ENCODE measurements around the gene AK9. TPM values are rescaled to one million over a fixed set of nuclear protein-coding genes. Genes with fewer than 3 reads are reported as not detected.

AK9 gene
- total and polyA plus RNA-seq, 4 donors = 1.1 to 5.3 (median 3.8) TPM

- no peak for TF ChIP-seq ZBTB33 (IDR thresholded peaks at IDR 0.05)
Measured at GRCh38 chr6:109671733-109672132, 19.3 kb downstream of the AK9 start (continued).

- peaks cover 0 to 9% (median 1%) of the 10 kb centered on the region in 4 donors for H3K36me3 ChIP-seq (ENCODE audit: control insufficient read depth in 4 of 4, insufficient read depth in 3 of 4, low read depth in 1 of 4, low read length in 3 of 4)
- H3K9me3 ChIP-seq (ENCODE audit: control insufficient read depth in 4 of 4, low read length in 3 of 4) = no peaks in the 10 kb centered on the region
- no peak overlapping the region for H3K4me3 ChIP-seq (ENCODE audit: low read depth in 1 of 3, low read length in 3 of 3)
- no peak for TF ChIP-seq HNF4G (IDR thresholded peaks at IDR 0.05)
- TF ChIP-seq RAD21 (IDR thresholded peaks at IDR 0.05) = no peak
- TF ChIP-seq NR2F2 (IDR thresholded peaks at IDR 0.05) = no peak
- TF ChIP-seq CTCF (IDR thresholded peaks at IDR 0.05; ENCODE audit: low read depth, low read length, missing input control) = no peak
- TF ChIP-seq MAX (IDR thresholded peaks at IDR 0.05) = no peak
- TF ChIP-seq JUND (IDR thresholded peaks at IDR 0.05) = no peak
- no peak for TF ChIP-seq GABPA (IDR thresholded peaks at IDR 0.05 in 1 of 2, conservative IDR thresholded peaks at IDR 0.05 in 1 of 2)
- no peak for TF ChIP-seq YY1 (IDR thresholded peaks at IDR 0.05)
- TF ChIP-seq HNF4A (conservative IDR thresholded peaks at IDR 0.05) = no peak
- no peak for TF ChIP-seq RXRA (IDR thresholded peaks at IDR 0.05)
- no peak for TF ChIP-seq REST (IDR thresholded peaks at IDR 0.05)
- no peak for TF ChIP-seq SP1 (IDR thresholded peaks at IDR 0.05)
- TF ChIP-seq FOXA1 (IDR thresholded peaks at IDR 0.05) = no peak
- no peaks in the 10 kb centered on the region for H3K27me3 ChIP-seq (ENCODE audit: control insufficient read depth in 4 of 4, insufficient read depth in 4 of 4, low read length in 3 of 4)
- H3K27ac ChIP-seq (ENCODE audit: low read depth in 1 of 2, low read length in 2 of 2) = no peak overlapping the region
- WGBS = 80% methylated on average over 4 of the region's 4 CpGs
- H3K4me1 ChIP-seq (ENCODE audit: control insufficient read depth in 4 of 4, insufficient read depth in 4 of 4, low read length in 3 of 4) = no peaks in the 10 kb centered on the region
- no peak for DNase-seq (ENCODE audit: low spot score)
- no peak overlapping the region for H3K9ac ChIP-seq (ENCODE audit: low read depth in 1 of 2, low read length in 2 of 2)
Measured at GRCh38 chr6:109669811-109670210, 21.2 kb downstream of the AK9 start.

- Histone ChIP-seq H3K36me3 (ENCODE audit: control insufficient read depth in 4 of 4, insufficient read depth in 3 of 4, low read depth in 1 of 4, low read length in 3 of 4) (no peaks in the 10 kb centered on the region), H3K9me3 (ENCODE audit: control insufficient read depth in 4 of 4, low read length in 3 of 4) (no peaks in the 10 kb centered on the region), H3K27me3 (ENCODE audit: control insufficient read depth in 4 of 4, insufficient read depth in 4 of 4, low read length in 3 of 4) (no peaks in the 10 kb centered on the region), H3K9ac (ENCODE audit: low read depth in 1 of 2, low read length in 2 of 2) (no peak overlapping the region), H3K27ac (ENCODE audit: low read depth in 1 of 2, low read length in 2 of 2) (no peak overlapping the region), H3K4me1 (ENCODE audit: control insufficient read depth in 4 of 4, insufficient read depth in 4 of 4, low read length in 3 of 4) (no peaks in the 10 kb centered on the region), H3K4me3 (ENCODE audit: low read depth in 1 of 3, low read length in 3 of 3) (no peak overlapping the region)
- TF ChIP-seq YY1 (IDR thresholded peaks at IDR 0.05) (no peak), SP1 (IDR thresholded peaks at IDR 0.05) (no peak), REST (IDR thresholded peaks at IDR 0.05) (no peak), MAX (IDR thresholded peaks at IDR 0.05) (no peak), NR2F2 (IDR thresholded peaks at IDR 0.05) (no peak), RAD21 (IDR thresholded peaks at IDR 0.05) (no peak), RXRA (IDR thresholded peaks at IDR 0.05) (no peak), FOXA2 (IDR thresholded peaks at IDR 0.05) (no peak), GABPA (IDR thresholded peaks at IDR 0.05 in 1 of 2, conservative IDR thresholded peaks at IDR 0.05 in 1 of 2) (no peak), ZBTB33 (IDR thresholded peaks at IDR 0.05) (no peak), TAF1 (conservative IDR thresholded peaks at IDR 0.05) (no peak)
- DNase-seq (ENCODE audit: low spot score) = no peak
- WGBS = 93% methylated on average over 2 of the region's 2 CpGs
Measured at GRCh38 chr6:109662192-109662591, 28.8 kb downstream of the AK9 start.
